Spleen (tissue), 7 donors: ENCODE measurements around the gene EIF5A.

Experiments used
- POLR2A ChIP-seq, 3 donors: fragments of 450-650 bp; IDR thresholded peaks; one replicate each; pipeline ENCODE4 v1.5.1; 2017; ENCODE audit warnings: antibody characterized with exemption in 3 of 3, mild to moderate bottlenecking in 1 of 3
- TF ChIP-seq, protein P1 (sequence below), 11 experiments: fragments of 200-600 bp in 7 of 11; fragments of 450-650 bp in 4 of 11; sonication (generic) in 4 of 11; IDR thresholded peaks in 8 of 11; conservative IDR thresholded peaks in 3 of 11; 1 replicate in 7 of 11; 2 replicates in 4 of 11; pipeline versions ENCODE4 v1.4.0 to v1.8.0; 2016 to 2021; ENCODE audit warnings: antibody characterized with exemption in 11 of 11, inconsistent platforms in 4 of 11, mild to moderate bottlenecking in 1 of 11
- donor health status: DM: no; HTN: no; CAD: no; lungs with moderate emphysema.
- donor health status: DM: no; HTN: no; CAD: no.
- donor health status: DM: no; HTN: no; CAD: no.

DNA sequence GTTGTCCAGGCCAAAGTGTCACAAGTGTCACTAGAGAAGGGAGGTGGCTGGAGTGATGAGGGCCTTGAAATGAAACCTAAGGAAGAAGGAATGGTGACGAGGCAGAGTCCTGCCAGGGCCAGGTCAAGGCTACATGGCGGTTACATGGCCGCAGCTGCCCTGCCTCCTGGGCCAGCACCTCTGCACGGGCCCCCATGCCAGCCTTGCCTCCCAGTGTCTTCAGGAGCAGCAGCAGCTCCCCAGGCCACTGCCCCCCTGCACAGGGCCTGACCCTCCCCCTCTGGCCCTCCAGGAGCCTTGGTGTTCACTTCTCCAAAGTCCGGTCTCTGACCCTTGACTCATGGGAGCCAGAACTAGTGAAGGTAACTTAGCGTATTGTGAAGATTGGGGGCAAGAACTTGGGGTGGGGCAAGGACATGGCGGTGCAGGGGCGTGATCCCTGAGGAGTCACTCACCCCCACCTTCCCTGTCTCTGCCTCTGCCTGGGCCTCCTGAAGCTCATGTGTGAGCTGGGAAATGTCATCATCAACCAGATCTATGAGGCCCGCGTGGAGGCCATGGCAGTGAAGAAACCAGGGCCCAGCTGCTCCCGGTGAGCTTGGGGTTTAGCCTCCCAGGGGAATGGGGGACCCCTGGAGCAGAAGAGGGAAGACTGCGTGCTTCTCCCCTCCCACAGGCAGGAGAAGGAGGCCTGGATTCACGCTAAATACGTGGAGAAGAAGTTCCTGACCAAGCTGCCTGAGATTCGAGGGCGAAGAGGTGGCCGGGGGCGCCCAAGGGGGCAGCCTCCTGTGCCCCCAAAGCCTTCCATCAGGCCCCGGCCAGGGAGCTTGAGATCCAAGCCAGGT lies 40.4 kb downstream of the EIF5A start:
- no peak for TF ChIP-seq POLR2A (IDR thresholded peaks at IDR 0.05)
- TF ChIP-seq, protein P1, sequence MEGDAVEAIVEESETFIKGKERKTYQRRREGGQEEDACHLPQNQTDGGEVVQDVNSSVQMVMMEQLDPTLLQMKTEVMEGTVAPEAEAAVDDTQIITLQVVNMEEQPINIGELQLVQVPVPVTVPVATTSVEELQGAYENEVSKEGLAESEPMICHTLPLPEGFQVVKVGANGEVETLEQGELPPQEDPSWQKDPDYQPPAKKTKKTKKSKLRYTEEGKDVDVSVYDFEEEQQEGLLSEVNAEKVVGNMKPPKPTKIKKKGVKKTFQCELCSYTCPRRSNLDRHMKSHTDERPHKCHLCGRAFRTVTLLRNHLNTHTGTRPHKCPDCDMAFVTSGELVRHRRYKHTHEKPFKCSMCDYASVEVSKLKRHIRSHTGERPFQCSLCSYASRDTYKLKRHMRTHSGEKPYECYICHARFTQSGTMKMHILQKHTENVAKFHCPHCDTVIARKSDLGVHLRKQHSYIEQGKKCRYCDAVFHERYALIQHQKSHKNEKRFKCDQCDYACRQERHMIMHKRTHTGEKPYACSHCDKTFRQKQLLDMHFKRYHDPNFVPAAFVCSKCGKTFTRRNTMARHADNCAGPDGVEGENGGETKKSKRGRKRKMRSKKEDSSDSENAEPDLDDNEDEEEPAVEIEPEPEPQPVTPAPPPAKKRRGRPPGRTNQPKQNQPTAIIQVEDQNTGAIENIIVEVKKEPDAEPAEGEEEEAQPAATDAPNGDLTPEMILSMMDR (IDR thresholded peaks at IDR 0.05 in 8 of 11, conservative IDR thresholded peaks at IDR 0.05 in 3 of 11): no peak
